NOMO-1 treated with dmso at 0.1 percent for 144 hours (cell line): ENCODE measurements around the gene CIITA.
A peak's percentile ranks its signal among the peaks of the same experiment; 100 is the strongest.
"Not testable (repeated sequence)": the region's sequence is repeated elsewhere in the genome, so short reads cannot be mapped to it uniquely, and the experiment has no call there.

Experiments used
- DNase-seq: peaks from one replicate; lab custom pipeline; 2025; ENCODE audit not compliant: unreplicated experiment; lab: John Stamatoyannopoulos, UW

The CIITA gene, protein sequence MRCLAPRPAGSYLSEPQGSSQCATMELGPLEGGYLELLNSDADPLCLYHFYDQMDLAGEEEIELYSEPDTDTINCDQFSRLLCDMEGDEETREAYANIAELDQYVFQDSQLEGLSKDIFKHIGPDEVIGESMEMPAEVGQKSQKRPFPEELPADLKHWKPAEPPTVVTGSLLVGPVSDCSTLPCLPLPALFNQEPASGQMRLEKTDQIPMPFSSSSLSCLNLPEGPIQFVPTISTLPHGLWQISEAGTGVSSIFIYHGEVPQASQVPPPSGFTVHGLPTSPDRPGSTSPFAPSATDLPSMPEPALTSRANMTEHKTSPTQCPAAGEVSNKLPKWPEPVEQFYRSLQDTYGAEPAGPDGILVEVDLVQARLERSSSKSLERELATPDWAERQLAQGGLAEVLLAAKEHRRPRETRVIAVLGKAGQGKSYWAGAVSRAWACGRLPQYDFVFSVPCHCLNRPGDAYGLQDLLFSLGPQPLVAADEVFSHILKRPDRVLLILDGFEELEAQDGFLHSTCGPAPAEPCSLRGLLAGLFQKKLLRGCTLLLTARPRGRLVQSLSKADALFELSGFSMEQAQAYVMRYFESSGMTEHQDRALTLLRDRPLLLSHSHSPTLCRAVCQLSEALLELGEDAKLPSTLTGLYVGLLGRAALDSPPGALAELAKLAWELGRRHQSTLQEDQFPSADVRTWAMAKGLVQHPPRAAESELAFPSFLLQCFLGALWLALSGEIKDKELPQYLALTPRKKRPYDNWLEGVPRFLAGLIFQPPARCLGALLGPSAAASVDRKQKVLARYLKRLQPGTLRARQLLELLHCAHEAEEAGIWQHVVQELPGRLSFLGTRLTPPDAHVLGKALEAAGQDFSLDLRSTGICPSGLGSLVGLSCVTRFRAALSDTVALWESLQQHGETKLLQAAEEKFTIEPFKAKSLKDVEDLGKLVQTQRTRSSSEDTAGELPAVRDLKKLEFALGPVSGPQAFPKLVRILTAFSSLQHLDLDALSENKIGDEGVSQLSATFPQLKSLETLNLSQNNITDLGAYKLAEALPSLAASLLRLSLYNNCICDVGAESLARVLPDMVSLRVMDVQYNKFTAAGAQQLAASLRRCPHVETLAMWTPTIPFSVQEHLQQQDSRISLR

DNA sequence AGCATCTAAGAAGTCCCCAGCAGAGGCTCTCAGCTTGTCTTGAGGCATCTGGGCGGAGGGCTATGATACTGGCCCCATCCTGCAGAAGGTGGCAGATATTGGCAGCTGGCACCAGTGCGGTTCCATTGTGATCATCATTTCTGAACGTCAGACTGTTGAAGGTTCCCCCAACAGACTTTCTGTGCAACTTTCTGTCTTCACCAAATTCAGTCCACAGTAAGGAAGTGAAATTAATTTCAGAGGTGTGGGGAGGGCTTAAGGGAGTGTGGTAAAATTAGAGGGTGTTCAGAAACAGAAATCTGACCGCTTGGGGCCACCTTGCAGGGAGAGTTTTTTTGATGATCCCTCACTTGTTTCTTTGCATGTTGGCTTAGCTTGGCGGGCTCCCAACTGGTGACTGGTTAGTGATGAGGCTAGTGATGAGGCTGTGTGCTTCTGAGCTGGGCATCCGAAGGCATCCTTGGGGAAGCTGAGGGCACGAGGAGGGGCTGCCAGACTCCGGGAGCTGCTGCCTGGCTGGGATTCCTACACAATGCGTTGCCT lies at the start of gene CIITA:
Gene CIITA, plus strand, starts transcription at position 404 of the 543 bp plus-strand sequence. Its CDS starts 129 bp downstream, at position 533.
- DNase-seq: peak; percentile 99

DNA sequence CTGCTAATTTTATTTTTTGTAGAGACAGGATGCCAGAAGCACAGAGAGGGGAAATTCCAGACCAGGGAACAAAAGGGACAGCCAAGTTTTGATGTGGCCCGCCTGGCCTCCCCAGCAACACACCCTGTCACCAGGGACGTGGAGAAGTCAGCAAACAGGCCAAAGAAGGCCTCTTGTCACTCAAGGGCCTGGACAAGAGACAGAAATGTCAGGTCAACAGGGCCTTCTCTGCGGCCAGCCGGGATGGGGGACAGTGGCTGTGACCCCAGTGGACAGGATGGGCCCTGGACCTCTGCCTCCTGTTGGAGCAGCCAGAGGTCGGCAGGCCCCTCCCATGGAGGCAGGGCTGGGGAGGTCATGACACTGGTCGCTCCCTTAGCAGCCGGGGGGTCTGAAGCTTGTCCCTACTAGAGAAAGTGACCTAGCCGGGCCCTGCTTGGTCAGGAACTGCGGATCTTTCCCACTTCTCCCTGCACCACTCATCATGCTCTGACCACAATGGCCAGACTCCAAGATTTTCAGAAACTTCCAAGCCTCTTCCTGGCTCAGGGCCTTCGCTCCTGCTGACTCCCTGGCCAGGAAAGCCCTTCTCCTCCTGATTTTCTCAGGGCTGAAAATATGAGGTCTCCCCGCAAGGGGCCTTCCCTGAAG lies 49.2 kb upstream of the CIITA start:
- no peak for DNase-seq

DNA sequence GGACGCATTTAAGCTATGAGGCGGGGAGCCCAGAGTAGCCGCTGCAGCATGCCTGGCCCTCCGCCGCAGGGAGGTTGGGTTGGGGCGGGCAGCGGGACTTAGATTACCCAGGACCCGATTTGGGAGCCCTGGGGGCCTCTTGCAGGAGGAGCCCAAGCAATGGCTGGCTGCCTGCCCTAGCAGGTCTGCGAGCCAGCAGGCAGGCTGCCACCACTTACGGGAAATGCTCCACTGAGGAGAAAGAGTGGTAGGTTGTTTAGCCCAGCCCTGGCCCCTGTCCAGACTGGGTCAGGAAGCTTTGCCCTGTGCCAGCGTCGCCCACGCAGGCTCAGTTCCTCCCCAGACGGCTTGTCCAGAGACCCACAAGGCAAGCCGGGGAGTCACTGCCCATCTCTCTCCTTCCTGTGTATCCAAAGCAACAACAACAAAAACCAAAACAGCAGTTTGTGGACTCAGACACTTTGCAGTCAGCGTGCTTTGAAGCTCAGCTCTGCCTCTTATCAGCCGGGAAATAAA lies 48.1 kb upstream of the CIITA start:
- no peak for DNase-seq

DNA sequence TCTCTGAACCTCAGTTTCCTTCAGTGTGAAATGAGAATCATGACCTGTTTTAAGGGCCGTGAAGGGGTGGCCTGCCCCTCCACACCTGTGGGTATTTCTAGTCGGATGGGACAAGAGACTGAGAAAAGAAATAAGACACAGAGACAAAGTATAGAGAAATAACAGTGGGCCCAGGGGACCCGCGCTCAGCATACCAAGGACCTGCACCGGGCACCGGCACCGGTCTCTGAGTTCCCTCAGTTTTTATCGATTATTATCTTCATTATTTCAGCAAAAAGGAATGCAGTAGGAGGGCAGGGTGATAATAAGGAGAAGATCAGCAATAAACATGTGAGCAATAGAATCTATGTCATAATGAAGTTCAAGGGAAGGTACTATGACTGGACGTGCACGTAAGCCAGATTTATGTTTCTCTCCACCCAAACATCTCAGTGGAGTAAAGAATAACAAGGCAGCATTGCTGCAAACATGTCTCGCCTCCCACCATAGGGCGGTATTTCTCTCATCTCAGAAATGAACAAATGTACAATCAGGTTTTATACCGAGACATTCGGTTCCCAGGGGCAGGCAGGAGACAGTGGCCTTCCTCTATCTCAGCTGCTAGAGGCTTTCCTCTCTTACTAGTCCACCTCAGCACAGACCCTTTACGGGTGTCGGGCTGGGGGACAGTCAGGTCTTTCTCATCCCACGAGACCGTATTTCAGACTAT lies 47.5 kb upstream of the CIITA start:
- DNase-seq: not testable (repeated sequence)

GRCh38 chr16:10830240-10830639 lies 46.8 kb upstream of the CIITA start:
- not testable (repeated sequence) for DNase-seq

DNA sequence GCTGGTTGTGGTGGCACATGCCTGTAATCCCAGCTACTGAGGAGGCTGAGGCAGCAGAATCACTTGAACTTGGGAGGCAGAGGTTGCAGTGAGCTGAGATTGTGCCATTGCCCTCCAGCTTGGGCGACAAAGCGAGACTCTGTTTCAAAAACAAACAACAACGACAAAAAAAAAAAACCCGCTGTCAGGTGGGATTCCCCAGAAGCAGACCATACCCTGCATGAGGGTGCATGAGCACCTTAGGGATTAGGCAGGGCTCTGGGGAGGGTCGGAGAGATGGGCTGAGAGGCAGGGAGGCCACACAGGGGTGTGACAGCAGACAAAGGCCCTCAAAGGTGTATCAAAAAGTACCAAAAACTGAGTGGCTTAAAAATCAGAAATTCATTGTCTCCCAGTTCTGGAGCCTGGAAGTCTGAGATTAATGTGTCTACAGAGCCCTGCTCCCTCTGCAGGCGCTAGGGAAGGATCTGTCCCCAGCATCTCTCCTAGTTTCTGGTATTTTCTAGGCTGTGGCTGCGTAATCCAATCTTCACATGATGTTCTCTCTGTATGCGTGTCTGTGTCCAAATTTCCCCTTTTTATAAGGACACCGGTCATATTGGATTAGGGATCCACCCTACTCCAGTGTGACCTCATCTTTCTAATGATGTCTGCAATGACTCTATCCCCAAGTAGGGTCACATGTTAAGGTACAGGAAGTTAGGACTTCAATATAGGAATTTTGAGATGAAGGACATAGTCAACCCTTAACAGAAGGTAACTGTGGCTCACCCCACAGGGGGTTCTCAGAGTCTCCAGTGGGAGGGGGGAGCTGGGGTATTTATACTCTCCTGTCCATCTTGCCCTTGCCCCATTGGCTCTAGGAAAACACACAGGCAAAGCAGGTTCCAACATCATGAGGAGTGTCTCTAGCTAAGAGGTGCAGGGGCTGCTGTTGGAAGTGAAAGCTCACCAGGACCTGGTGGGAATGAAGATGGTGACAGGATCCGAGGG lies 44.8 kb upstream of the CIITA start:
- no peak for DNase-seq

- no peak for DNase-seq
These were observed 43.7 kb upstream of the CIITA start for GRCh38 chr16:10833271-10833670.

- no peak for DNase-seq
These were observed 42.9 kb upstream of the CIITA start for GRCh38 chr16:10834130-10834529.

DNA sequence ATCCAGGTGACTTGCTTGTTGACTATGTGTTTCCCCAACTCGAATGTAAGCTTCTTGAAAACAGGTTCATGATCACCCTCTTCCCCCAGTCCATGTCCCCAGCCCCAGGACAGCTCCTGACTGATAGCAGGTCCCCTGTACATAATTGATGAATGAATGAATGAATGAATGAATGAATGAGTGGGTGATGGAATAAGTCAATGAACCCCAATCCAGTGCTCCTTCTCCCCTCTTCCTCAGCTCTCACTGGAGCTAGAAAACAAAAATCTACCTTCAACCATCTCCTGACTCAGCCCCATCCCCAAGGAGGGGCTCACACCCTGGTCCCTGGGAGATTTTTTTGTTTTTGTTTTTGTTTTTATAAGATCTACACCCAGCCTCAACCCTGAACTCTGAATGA lies 42.2 kb upstream of the CIITA start:
- DNase-seq: no peak

GRCh38 chr16:10835281-10835931 lies 41.6 kb upstream of the CIITA start:
- no peak for DNase-seq

DNA sequence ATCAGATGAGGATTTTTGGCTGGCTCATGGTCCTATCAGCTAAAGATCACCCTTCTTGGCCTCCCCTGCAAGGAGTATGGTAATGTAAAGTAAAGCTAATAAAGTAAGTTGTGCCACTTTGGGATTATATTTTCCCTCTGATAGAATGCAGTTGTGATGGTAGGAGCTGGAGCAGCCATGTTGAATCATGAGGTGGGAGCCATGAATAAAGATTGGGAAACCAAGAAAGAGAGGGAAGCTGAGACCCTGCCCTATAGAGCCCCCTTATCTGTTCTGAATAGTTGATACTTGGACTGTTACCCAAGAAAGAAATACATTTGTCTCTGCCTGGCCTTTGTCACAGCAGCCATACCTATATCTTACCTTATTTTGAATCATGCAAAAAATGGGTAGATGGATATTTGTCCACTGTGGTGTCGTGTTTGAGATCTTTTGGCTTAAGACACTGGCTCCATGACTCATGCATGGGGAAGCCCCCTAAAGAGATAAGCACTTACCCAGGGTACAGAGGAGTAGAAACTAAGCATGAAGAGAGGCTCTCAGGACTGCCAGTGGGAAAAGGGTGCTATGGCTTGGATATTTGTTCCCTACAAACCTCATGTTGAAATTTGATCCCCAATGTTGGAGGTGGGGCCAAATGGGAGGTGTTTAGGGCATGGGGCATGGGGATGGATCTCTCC lies 40.7 kb upstream of the CIITA start:
- no peak for DNase-seq

DNA sequence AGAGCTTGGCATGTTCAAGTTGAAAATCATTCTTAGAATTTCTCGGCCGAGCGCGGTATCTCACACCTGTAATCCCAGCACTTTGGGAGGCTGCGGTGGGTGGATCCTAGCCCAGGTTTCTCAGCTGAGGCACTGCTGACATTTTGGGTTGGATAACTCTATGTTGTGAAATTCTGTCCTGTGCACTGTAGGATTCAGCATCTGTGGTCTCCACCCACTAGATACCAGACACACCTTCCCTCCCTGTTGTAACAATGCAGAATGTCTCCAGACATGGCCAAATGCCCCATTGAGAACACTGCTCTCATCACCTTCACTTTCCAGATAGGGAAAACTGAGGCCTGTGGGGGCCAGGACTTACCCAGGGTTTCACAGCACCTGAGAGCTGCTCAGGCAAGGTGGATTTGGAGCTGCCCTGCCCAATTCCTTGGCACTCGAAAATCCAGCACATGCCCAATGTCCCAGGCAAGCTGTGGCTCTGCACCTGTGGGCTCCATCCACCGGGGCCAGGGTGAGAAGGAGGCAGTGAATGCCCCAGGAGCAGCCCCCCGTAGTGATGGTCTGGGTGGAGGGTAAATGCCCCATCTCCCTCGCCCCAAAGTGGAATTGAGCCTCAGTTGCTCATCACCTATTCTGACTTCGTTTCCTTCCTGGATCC lies 38.3 kb upstream of the CIITA start:
- DNase-seq: no peak

DNA sequence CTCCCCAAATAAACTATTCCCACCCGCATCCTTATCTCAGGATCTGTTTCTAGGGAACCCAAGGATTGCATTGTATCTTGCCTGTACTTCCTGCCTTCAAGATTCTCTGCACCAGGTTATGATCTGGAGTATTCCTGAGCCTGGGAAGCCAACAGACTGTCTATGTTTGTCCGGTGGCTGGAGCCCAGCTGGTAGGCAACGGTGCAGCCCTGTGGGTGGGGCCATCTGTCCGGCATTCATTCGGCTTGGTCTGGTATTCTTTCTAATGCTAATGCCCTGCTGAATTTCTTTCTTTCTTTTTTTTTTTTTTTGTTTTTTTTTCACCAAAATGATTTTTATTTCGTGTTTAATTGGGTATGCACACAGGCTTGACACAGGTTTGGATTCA lies 37.7 kb upstream of the CIITA start:
- no peak for DNase-seq

DNA sequence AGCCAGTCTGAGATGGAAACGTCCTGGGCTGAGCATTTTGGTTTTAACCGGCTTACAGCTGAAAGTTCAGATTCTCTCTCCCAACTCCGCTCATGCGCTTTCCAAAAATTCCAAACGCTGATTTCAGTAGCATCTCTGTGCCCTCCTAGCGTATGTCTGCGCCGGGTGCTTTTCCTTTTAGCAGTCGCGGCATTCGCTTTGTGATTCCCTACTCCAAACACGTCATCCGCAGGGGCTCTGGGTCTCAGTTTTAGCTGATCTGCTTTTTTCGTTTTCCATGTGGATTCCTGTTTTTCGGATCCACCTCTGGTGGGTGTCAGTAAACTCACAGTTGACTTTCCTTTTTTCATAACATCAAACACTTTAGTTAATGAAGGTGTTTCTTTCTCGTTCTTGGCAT lies 36.3 kb upstream of the CIITA start:
- DNase-seq: no peak

- peak; percentile 10 for DNase-seq
These were observed 30.6 kb upstream of the CIITA start for GRCh38 chr16:10846213-10846998.

GRCh38 chr16:10847176-10847575 lies 29.8 kb upstream of the CIITA start:
- DNase-seq: no peak
